SK-N-SH (cell line): Measurements from ENCODE around the gene PDS5B. TPM values are rescaled to one million over a fixed set of nuclear protein-coding genes. Genes with fewer than 3 reads are reported as not detected.

ENCODE experiments used
- CTCF ChIA-PET: fragments of 300-600, 350-600 bp; formaldehyde crosslinking; extraction: SDS; loops from one replicate; lab custom pipeline; 2021; lab: Yijun Ruan, JAX
- POLR2A ChIA-PET: fragments of 350-600 bp; sonication (Branson Sonifier 250); formaldehyde crosslinking; extraction: SDS; loops from one replicate; lab custom pipeline; 2020; ENCODE audit warnings: antibody characterized with exemption, inconsistent platforms; lab: Yijun Ruan, JAX
- DNase-seq: peaks from one replicate; pipeline ENCODE4 v3.0.0; 2012
- H2AFZ ChIP-seq: fragments of 200-600 bp; sonication (generic); 2 replicates; pipeline ENCODE4 v1.8.1; 2016; ENCODE audit warnings: antibody characterized with exemption, mild to moderate bottlenecking, low read depth
- H3F3A ChIP-seq: fragments of 200-600 bp; sonication (generic); replicated peaks from 2 replicates; pipeline ENCODE3; 2016; ENCODE audit warnings: antibody characterized with exemption, mild to moderate bottlenecking; ENCODE audit not compliant: insufficient read depth
- H3K27ac ChIP-seq, 2 experiments: fragments of 200-500 bp in 1 of 2; fragments of 200-600 bp in 1 of 2; sonication (Bioruptor generic) in 1 of 2; sonication (generic), shearing (Covaris generic) in 1 of 2; 2 replicates each; pipeline versions ENCODE4 v1.5.1 to v1.6.1; 2014 to 2016; ENCODE audit warnings: low read depth in 2 of 2, inconsistent platforms in 1 of 2, low read length in 1 of 2, mild to moderate bottlenecking in 1 of 2, mixed read lengths in 1 of 2
- H3K27me3 ChIP-seq: fragments of 200-600 bp; sonication (generic), shearing (Covaris generic); 2 replicates; pipeline ENCODE4 v1.6.1; 2016; ENCODE audit warnings: mixed run types; ENCODE audit not compliant: insufficient read depth
- H3K36me3 ChIP-seq, 2 experiments: fragments of 200-500 bp in 1 of 2; fragments of 200-600 bp in 1 of 2; sonication (Bioruptor generic) in 1 of 2; sonication (generic) in 1 of 2; replicated peaks in 1 of 2; 2 replicates each; pipeline versions ENCODE3 to v1.5.1; 2014 to 2016; ENCODE audit warnings: low read length in 1 of 2, mild to moderate bottlenecking in 1 of 2; ENCODE audit not compliant: insufficient read depth in 2 of 2, control insufficient read depth in 1 of 2
- H3K4me1 ChIP-seq, 2 experiments: fragments of 200-500 bp in 1 of 2; fragments of 200-600 bp in 1 of 2; sonication (Bioruptor generic) in 1 of 2; sonication (generic), shearing (Covaris generic) in 1 of 2; 2 replicates each; pipeline versions ENCODE4 v1.5.1 to v1.6.1; 2014 to 2016; ENCODE audit warnings: low read depth in 1 of 2, low read length in 1 of 2, mixed run types in 1 of 2; ENCODE audit not compliant: insufficient read depth in 2 of 2, control insufficient read depth in 1 of 2
- H3K4me2 ChIP-seq: fragments of 200-600 bp; sonication (generic), shearing (Covaris generic); 2 replicates; pipeline ENCODE4 v1.6.1; 2017; ENCODE audit warnings: mixed run types
- H3K4me3 ChIP-seq, 2 experiments: fragments of 200-500 bp in 1 of 2; fragments of 200-600 bp in 1 of 2; sonication (Bioruptor generic) in 1 of 2; sonication (generic), shearing (Covaris generic) in 1 of 2; 2 replicates each; pipeline versions ENCODE4 v1.5.1 to v1.8.1; 2014 to 2016; ENCODE audit warnings: low read depth in 2 of 2, inconsistent platforms in 1 of 2, low read length in 1 of 2, mild to moderate bottlenecking in 1 of 2, mixed read lengths in 1 of 2, moderate library complexity in 1 of 2
- H3K79me2 ChIP-seq: fragments of 200-600 bp; sonication (generic); 2 replicates; pipeline ENCODE4 v1.8.1; 2017; ENCODE audit warnings: mild to moderate bottlenecking; ENCODE audit not compliant: insufficient read depth
- H3K9ac ChIP-seq: fragments of 200-600 bp; sonication (generic); 2 replicates; pipeline ENCODE4 v1.6.1; 2017; ENCODE audit warnings: mixed run types
- H3K9me2 ChIP-seq: fragments of 200-600 bp; sonication (generic); 2 replicates; pipeline ENCODE4 v1.6.1; 2017; ENCODE audit warnings: mixed run types
- H3K9me3 ChIP-seq: fragments of 200-600 bp; sonication (generic); 2 replicates; pipeline ENCODE4 v1.6.1; 2017; ENCODE audit warnings: mixed run types, mild to moderate bottlenecking, moderate library complexity
- H4K20me1 ChIP-seq: fragments of 200-600 bp; sonication (generic); 2 replicates; pipeline ENCODE4 v1.6.1; 2017; ENCODE audit warnings: mild to moderate bottlenecking, mixed run types; ENCODE audit not compliant: insufficient read depth
- CHD2 ChIP-seq: fragments of 150-350 bp; IDR thresholded peaks from 2 replicates; pipeline ENCODE4 v1.6.1; 2018; ENCODE audit warnings: low read length; ENCODE audit not compliant: partially characterized antibody
- EP300 ChIP-seq, 2 experiments: IDR thresholded peaks; 2 replicates each; pipeline versions ENCODE4 v1.4.0 to v1.6.1; 2012; ENCODE audit warnings: borderline replicate concordance in 1 of 2, low read depth in 1 of 2, low read length in 1 of 2
- EZH2phosphoT487 ChIP-seq: fragments of 200-600 bp; sonication (generic); IDR thresholded peaks from 2 replicates; pipeline ENCODE4 v1.6.1; 2017; ENCODE audit warnings: low read depth, mixed run types, mild to moderate bottlenecking, antibody characterized with exemption, moderate library complexity, borderline replicate concordance
- FOXM1 ChIP-seq: IDR thresholded peaks from 2 replicates; pipeline ENCODE4 v1.4.0; 2012; ENCODE audit warnings: low read depth, mild to moderate bottlenecking
- GABPA ChIP-seq: IDR thresholded peaks from 2 replicates; pipeline ENCODE4 v1.4.0; 2012; ENCODE audit warnings: low read depth, mild to moderate bottlenecking
- IRF3 ChIP-seq: fragments of 150-350 bp; IDR thresholded peaks from 2 replicates; pipeline ENCODE4 v1.6.1; 2016; ENCODE audit warnings: mild to moderate bottlenecking, low read depth, low read length
- JUND ChIP-seq: IDR thresholded peaks from 2 replicates; pipeline ENCODE4 v1.4.0; 2012
- MAX ChIP-seq: IDR thresholded peaks from 2 replicates; pipeline ENCODE4 v1.4.0; 2012; ENCODE audit warnings: low read depth
- NFIC ChIP-seq: IDR thresholded peaks from 2 replicates; pipeline ENCODE4 v1.4.0; 2012; ENCODE audit warnings: borderline replicate concordance
- PBX3 ChIP-seq: IDR thresholded peaks from 2 replicates; pipeline ENCODE4; 2012
- POLR2AphosphoS5 ChIP-seq: IDR thresholded peaks from 2 replicates; pipeline ENCODE4 v1.6.1; 2012; ENCODE audit warnings: low read depth, low read length
- REST ChIP-seq: IDR thresholded peaks from 2 replicates; pipeline ENCODE4 v1.6.1; 2012; ENCODE audit warnings: mild to moderate bottlenecking, low read depth, low read length, moderate library complexity
- RFX5 ChIP-seq: IDR thresholded peaks from 2 replicates; pipeline ENCODE4 v1.6.1; 2012; ENCODE audit warnings: mild to moderate bottlenecking, improper control_type of control experiment, low read length
- RXRA ChIP-seq: IDR thresholded peaks from 2 replicates; pipeline ENCODE4 v1.4.0; 2012; ENCODE audit warnings: low read depth, mild to moderate bottlenecking, borderline replicate concordance
- SIN3A ChIP-seq: IDR thresholded peaks from 2 replicates; pipeline ENCODE4 v1.6.1; 2012; ENCODE audit warnings: low read depth, mild to moderate bottlenecking, low read length, moderate library complexity, borderline replicate concordance
- TAF1 ChIP-seq: IDR thresholded peaks from 2 replicates; pipeline ENCODE4 v1.6.1; 2012; ENCODE audit warnings: low read depth, mild to moderate bottlenecking, low read length, moderate library complexity, borderline replicate concordance
- TEAD4 ChIP-seq: IDR thresholded peaks from 2 replicates; pipeline ENCODE4 v1.4.0; 2012; ENCODE audit warnings: mild to moderate bottlenecking, borderline replicate concordance; ENCODE audit not compliant: insufficient read depth
- YY1 ChIP-seq: IDR thresholded peaks from 2 replicates; pipeline ENCODE4 v1.4.0; 2012; ENCODE audit warnings: low read depth, mild to moderate bottlenecking
- ZBTB33 ChIP-seq: IDR thresholded peaks from 2 replicates; pipeline ENCODE4 v1.4.0; 2012; ENCODE audit warnings: low read depth, borderline replicate concordance
- WGBS: methylation state at CpG from one replicate; pipeline ENCODE4 v1.1.6; 2017; ENCODE audit warnings: low lambda C conversion rate; 5-methylcytosine and 5-hydroxymethylcytosine counted together
- polyA plus RNA-seq, 3 experiments: library from polyadenylated mRNA; depleted of rRNA; stranded (reverse); fragments of >200 nt; gene quantifications; 2 replicates each; pipeline ENCODE4 v1.2.3, GENCODE V29; 2012

PDS5B gene
- polyA plus RNA-seq, 1 of the 3 experiments (the other 2 are of a cell fraction) = 3.8 TPM

- DNase-seq = no peak
- Histone ChIP-seq H3K4me3 (no peak overlapping the region), H3K27me3 (no peaks in the 10 kb centered on the region), H3K9me3 (no peaks in the 10 kb centered on the region), H3F3A (no peaks in the 10 kb centered on the region), H3K4me2 (no peak overlapping the region), H2AFZ (no peak overlapping the region), H4K20me1 (no peaks in the 10 kb centered on the region), H3K9me2 (no peaks in the 10 kb centered on the region), H3K36me3 (peaks cover 17 to 25% of the 10 kb centered on the region in 2 experiments), H3K27ac (no peak overlapping the region), H3K79me2 (no peaks in the 10 kb centered on the region), H3K4me1 (peaks cover 0 to 16% of the 10 kb centered on the region in 2 experiments; a peak in 2 of 4 replicates), H3K9ac (no peak overlapping the region)
- WGBS = 99% methylated on average over 2 of the region's 2 CpGs
- CTCF ChIA-PET = interaction anchor here (1.1 to 1.3 kb wide), 2 partner anchors 16 to 77 kb away, joined by 3 read pairs; no protein-coding TSS in a partner anchor
- no peak for TF ChIP-seq GABPA
- no peak for TF ChIP-seq EZH2phosphoT487
- no peak for TF ChIP-seq TAF1
- TF ChIP-seq EP300 (IDR thresholded peaks at IDR 0.05; ENCODE audit: borderline replicate concordance in 1 of 2, low read depth in 1 of 2, low read length in 1 of 2) = no peak
- no peak for TF ChIP-seq POLR2AphosphoS5
- TF ChIP-seq REST = no peak
- TF ChIP-seq NFIC = no peak
- TF ChIP-seq MAX = no peak
- no peak for TF ChIP-seq SIN3A
- no peak for TF ChIP-seq RXRA
- no peak for TF ChIP-seq RFX5
- TF ChIP-seq CHD2 = no peak
- POLR2A ChIA-PET = no interaction called here
Observed at GRCh38 chr13:32781906-32782305, 195.7 kb downstream of the PDS5B start.

GRCh38 chr13:32783067-32783466 is 196.8 kb downstream of the PDS5B start:
- H2AFZ ChIP-seq = no peak overlapping the region
- H3K9ac ChIP-seq = no peak overlapping the region
- no peak overlapping the region for H3K27ac ChIP-seq
- WGBS = 28% methylated on average over 3 of the region's 3 CpGs
- H3K4me3 ChIP-seq = no peak overlapping the region
- H3K27me3 ChIP-seq = no peaks in the 10 kb centered on the region
- H3K9me2 ChIP-seq = no peaks in the 10 kb centered on the region
- H3K36me3 ChIP-seq = peaks cover 17 to 23% of the 10 kb centered on the region in 2 experiments
- ChIA-PET POLR2A (no interaction called here), CTCF (interaction anchor here (0.9 kb wide), 1 partner anchor 11 kb away, joined by 3 read pairs; no protein-coding TSS in a partner anchor)
- DNase-seq = no peak
- peaks cover 0 to 8% of the 10 kb centered on the region in 2 experiments; a peak in 2 of 4 replicates for H3K4me1 ChIP-seq
- H4K20me1 ChIP-seq = no peaks in the 10 kb centered on the region
- no peaks in the 10 kb centered on the region for H3K9me3 ChIP-seq
- H3F3A ChIP-seq = no peaks in the 10 kb centered on the region
- H3K4me2 ChIP-seq = 0 out of 2 replicates have a peak overlapping the region, but pooled peaks have one; percentile 4
- no peaks in the 10 kb centered on the region for H3K79me2 ChIP-seq
- TF ChIP-seq ZBTB33 = no peak
- no peak for TF ChIP-seq TEAD4
- no peak for TF ChIP-seq YY1
- TF ChIP-seq PBX3 = no peak
- TF ChIP-seq FOXM1 = no peak
- TF ChIP-seq JUND = no peak
- TF ChIP-seq RXRA = no peak
- no peak for TF ChIP-seq GABPA
- no peak for TF ChIP-seq IRF3
- TF ChIP-seq RFX5 = no peak
- no peak for TF ChIP-seq MAX
- no peak for TF ChIP-seq EP300 (IDR thresholded peaks at IDR 0.05; ENCODE audit: borderline replicate concordance in 1 of 2, low read depth in 1 of 2, low read length in 1 of 2)
